ENCODE measurements around the gene APBA2. TPM values are rescaled to one million over a fixed set of nuclear protein-coding genes. Genes with fewer than 3 reads are reported as not detected.

The APBA2 gene
- polyA plus RNA-seq, 1 donor: 3.5 TPM

DNA sequence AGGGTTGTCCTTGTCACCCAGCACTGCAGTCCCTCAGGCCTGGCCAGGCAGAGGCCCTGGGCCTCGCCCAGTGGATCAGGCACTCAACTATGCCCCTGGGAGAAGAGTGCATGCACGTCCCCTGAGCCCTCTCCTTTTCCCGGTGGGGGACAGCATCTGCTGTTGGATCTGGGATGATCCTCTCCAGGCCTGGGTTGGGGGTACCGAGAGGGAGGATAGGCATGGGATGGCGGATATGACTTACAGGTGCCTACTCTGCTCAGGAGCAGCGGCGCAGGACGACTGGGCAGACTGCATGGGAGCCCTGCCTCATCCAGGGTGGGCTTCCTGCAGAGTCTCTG lies 9.0 kb upstream of the APBA2 start:
- no peaks in the 10 kb centered on the region for H3K9me3 ChIP-seq (ENCODE audit: control insufficient read depth, low read depth, low read length)
- H3K4me3 ChIP-seq (ENCODE audit: low read length): no peak overlapping the region
- no peaks in the 10 kb centered on the region for H3K36me3 ChIP-seq (ENCODE audit: control insufficient read depth, insufficient read depth, low read length)
- no CpG with 5 or more reads among the region's 8 CpGs for WGBS (ENCODE audit: insufficient coverage, low lambda C conversion rate)
- no peak for DNase-seq
- no peaks in the 10 kb centered on the region for H3K4me1 ChIP-seq (ENCODE audit: control insufficient read depth, insufficient read depth, low read length)
- H3K27ac ChIP-seq (ENCODE audit: low read length): no peak overlapping the region
- H3K27me3 ChIP-seq (ENCODE audit: control insufficient read depth, insufficient read depth, low read length): no peaks in the 10 kb centered on the region

DNA sequence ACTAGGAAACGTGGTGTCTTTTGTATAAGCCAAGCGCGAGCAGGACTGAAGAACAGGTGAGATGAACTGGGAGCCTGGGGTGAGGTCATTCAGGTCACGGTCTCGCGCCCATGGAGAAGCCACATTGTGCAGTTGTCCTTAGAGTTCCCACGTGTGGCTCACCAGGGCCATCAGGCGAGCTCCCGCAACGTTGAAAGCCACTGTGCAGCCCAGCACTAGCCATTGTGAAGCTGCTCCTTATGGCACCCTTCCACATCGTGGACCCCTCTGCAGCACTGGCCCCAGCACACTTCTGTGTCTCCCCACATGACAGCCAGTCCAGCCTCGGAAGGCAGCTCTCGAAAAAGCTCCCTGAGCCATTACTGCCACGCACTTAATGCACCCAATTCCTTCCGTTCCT lies 7.6 kb upstream of the APBA2 start:
- no peaks in the 10 kb centered on the region for H3K4me1 ChIP-seq (ENCODE audit: control insufficient read depth, insufficient read depth, low read length)
- no peak for DNase-seq
- no peaks in the 10 kb centered on the region for H3K36me3 ChIP-seq (ENCODE audit: control insufficient read depth, insufficient read depth, low read length)
- no peaks in the 10 kb centered on the region for H3K9me3 ChIP-seq (ENCODE audit: control insufficient read depth, low read depth, low read length)
- no peak overlapping the region for H3K4me3 ChIP-seq (ENCODE audit: low read length)
- no peaks in the 10 kb centered on the region for H3K27me3 ChIP-seq (ENCODE audit: control insufficient read depth, insufficient read depth, low read length)
- no peak overlapping the region for H3K27ac ChIP-seq (ENCODE audit: low read length)
- no CpG with 5 or more reads among the region's 15 CpGs for WGBS (ENCODE audit: insufficient coverage, low lambda C conversion rate)

DNA sequence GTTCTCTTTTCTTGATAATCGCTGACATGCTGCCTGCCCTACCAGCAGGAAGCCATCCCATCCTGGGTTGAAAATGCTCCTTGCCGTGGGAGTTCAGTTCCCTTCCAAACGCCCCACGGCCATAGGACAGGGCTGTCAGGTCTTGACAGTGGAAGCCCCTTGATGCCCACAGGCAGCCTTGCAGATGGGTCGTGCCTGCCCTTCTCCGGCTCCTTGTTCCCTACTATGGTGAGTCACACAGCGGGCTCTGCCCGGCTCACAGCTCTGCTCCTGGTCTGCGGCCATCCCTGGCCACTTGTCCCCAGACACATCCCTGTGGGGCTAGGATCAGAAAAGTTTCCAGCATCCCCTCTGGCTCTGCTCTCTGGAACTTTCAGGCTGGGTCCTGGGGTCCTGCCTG lies 6.2 kb upstream of the APBA2 start:
- no peak overlapping the region for H3K4me3 ChIP-seq (ENCODE audit: low read length)
- H3K36me3 ChIP-seq (ENCODE audit: control insufficient read depth, insufficient read depth, low read length): no peaks in the 10 kb centered on the region
- no peaks in the 10 kb centered on the region for H3K4me1 ChIP-seq (ENCODE audit: control insufficient read depth, insufficient read depth, low read length)
- H3K27me3 ChIP-seq (ENCODE audit: control insufficient read depth, insufficient read depth, low read length): peaks cover 2% of the 10 kb centered on the region
- no peaks in the 10 kb centered on the region for H3K9me3 ChIP-seq (ENCODE audit: control insufficient read depth, low read depth, low read length)
- no CpG with 5 or more reads among the region's 9 CpGs for WGBS (ENCODE audit: insufficient coverage, low lambda C conversion rate)
- no peak for DNase-seq
- no peak overlapping the region for H3K27ac ChIP-seq (ENCODE audit: low read length)

DNA sequence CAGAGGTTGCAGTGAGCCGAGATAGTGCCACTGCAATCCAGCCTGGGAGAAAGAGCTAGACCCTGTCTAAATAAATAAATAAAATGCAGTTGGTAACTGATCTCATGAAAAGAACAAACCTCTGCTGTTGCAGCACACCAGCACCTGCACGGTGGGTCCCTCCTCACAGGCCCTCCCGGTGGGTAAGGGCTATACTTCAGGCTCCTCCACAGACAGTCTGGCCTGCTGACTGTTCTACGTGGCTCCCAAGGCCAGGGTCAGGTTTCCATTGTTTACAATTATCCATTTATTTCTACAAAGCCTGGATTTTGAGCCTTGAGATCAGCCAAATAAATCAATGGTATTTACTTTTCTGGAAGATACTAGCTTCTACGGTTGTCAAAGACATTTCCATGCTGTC lies 5.1 kb upstream of the APBA2 start:
- WGBS (ENCODE audit: insufficient coverage, low lambda C conversion rate): no CpG with 5 or more reads among the region's 5 CpGs
- H3K27ac ChIP-seq (ENCODE audit: low read length): no peak overlapping the region

DNA sequence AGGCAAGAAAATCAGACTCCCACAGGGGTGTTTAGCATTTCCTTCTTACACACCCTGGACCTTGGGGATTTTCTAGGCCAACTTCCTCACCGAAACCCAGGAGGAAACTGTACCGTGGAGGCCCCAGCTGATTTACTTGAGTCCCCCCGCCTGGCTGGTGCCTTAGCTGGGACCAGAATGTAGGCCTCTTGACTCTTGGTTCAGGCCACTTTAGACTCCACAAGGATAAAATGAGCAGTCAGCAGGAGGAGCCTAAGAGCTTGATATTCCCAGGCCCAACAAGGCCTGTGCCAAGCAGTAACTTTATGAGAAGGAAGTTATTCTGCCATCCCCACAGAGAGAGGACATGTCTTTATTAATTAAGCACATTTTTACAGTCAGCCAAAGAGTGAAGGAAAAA lies 4.6 kb upstream of the APBA2 start:
- H3K27me3 ChIP-seq (ENCODE audit: control insufficient read depth, insufficient read depth, low read length): peaks cover 12% of the 10 kb centered on the region
- no peak for DNase-seq
- no peak overlapping the region for H3K4me3 ChIP-seq (ENCODE audit: low read length)
- WGBS (ENCODE audit: insufficient coverage, low lambda C conversion rate): no CpG with 5 or more reads among the region's 3 CpGs
- H3K4me1 ChIP-seq (ENCODE audit: control insufficient read depth, insufficient read depth, low read length): no peaks in the 10 kb centered on the region
- H3K27ac ChIP-seq (ENCODE audit: low read length): no peak overlapping the region
- H3K9me3 ChIP-seq (ENCODE audit: control insufficient read depth, low read depth, low read length): no peaks in the 10 kb centered on the region
- H3K36me3 ChIP-seq (ENCODE audit: control insufficient read depth, insufficient read depth, low read length): no peaks in the 10 kb centered on the region

More for the DNA sequence above, 5.1 kb upstream of the APBA2 start:
- H3K27me3 ChIP-seq (ENCODE audit: control insufficient read depth, insufficient read depth, low read length): peaks cover 12% of the 10 kb centered on the region
- H3K4me3 ChIP-seq (ENCODE audit: low read length): no peak overlapping the region
- H3K4me1 ChIP-seq (ENCODE audit: control insufficient read depth, insufficient read depth, low read length): no peaks in the 10 kb centered on the region
- DNase-seq: no peak
- no peaks in the 10 kb centered on the region for H3K36me3 ChIP-seq (ENCODE audit: control insufficient read depth, insufficient read depth, low read length)
- H3K9me3 ChIP-seq (ENCODE audit: control insufficient read depth, low read depth, low read length): no peaks in the 10 kb centered on the region

DNA sequence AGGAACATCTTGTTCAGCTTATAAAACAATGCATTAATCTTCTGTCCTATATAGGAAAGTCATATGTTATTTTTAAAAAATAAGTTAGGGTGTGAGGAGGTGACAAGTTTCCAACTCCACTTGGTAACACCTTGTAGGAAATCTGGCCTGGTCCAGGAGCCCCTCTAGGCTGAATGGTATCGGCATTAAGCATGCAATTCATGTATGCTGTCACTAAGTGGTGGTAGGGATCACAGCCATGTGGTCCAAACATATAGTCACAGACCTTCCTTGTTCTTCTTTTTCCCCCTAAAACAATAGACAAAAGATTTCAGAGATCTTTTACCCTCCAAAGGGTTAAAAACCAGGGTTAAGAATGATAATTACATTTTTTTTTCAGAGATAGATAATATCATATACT lies 4.2 kb upstream of the APBA2 start:
- WGBS (ENCODE audit: insufficient coverage, low lambda C conversion rate): no CpG with 5 or more reads among the region's 1 CpG
- no peak for DNase-seq
- no peak overlapping the region for H3K27ac ChIP-seq (ENCODE audit: low read length)
- no peaks in the 10 kb centered on the region for H3K4me1 ChIP-seq (ENCODE audit: control insufficient read depth, insufficient read depth, low read length)
- H3K27me3 ChIP-seq (ENCODE audit: control insufficient read depth, insufficient read depth, low read length): peaks cover 14% of the 10 kb centered on the region
- no peak overlapping the region for H3K4me3 ChIP-seq (ENCODE audit: low read length)
- no peaks in the 10 kb centered on the region for H3K9me3 ChIP-seq (ENCODE audit: control insufficient read depth, low read depth, low read length)
- H3K36me3 ChIP-seq (ENCODE audit: control insufficient read depth, insufficient read depth, low read length): no peaks in the 10 kb centered on the region

DNA sequence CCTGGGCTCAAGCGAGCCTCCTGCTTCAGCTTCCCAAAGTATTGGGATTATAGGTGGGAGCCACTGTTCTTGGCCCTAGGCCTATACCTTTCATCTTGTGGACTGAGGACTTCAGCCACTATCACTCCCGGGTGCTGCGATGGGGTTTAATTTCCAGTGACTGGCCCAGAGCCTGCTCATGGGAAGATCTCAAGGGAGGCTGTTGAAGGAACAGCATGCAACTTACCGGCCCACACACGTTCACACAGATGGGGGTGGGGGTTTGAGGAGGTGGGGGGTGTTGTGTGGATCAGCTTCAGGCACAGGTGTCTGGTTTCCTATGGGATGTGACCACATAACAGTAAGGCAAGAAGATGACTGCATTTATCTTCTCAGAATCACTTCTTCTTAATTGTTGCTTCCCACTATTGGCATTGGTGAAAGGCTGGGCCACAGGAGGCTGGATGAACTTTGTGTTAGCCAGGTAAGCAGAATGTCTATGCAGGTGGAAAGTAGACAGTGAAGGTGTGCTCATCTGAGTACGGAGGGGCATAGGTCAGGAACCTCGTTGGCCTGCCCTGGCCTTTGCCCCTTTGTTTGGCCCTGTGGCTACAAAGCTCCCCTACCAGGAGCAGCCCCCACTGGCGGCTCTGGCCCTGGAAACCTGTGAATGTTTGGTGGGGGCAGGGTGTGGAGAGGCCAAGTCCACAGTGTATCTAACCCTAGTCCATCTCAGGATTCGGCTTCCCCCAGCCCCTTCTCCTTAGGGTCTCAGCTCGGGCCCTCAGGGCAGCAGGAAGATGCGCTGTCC lies 1.4 kb upstream of the APBA2 start:
- peaks cover 3% of the 10 kb centered on the region for H3K9me3 ChIP-seq (ENCODE audit: control insufficient read depth, low read depth, low read length)
- no peak overlapping the region for H3K4me3 ChIP-seq (ENCODE audit: low read length)
- no peaks in the 10 kb centered on the region for H3K4me1 ChIP-seq (ENCODE audit: control insufficient read depth, insufficient read depth, low read length)
- H3K27me3 ChIP-seq (ENCODE audit: control insufficient read depth, insufficient read depth, low read length): peaks cover 26% of the 10 kb centered on the region
- WGBS (ENCODE audit: insufficient coverage, low lambda C conversion rate): 90% methylated on average over 2 of the region's 11 CpGs
- DNase-seq: no peak
- no peak overlapping the region for H3K27ac ChIP-seq (ENCODE audit: low read length)
- no peaks in the 10 kb centered on the region for H3K36me3 ChIP-seq (ENCODE audit: control insufficient read depth, insufficient read depth, low read length)

DNA sequence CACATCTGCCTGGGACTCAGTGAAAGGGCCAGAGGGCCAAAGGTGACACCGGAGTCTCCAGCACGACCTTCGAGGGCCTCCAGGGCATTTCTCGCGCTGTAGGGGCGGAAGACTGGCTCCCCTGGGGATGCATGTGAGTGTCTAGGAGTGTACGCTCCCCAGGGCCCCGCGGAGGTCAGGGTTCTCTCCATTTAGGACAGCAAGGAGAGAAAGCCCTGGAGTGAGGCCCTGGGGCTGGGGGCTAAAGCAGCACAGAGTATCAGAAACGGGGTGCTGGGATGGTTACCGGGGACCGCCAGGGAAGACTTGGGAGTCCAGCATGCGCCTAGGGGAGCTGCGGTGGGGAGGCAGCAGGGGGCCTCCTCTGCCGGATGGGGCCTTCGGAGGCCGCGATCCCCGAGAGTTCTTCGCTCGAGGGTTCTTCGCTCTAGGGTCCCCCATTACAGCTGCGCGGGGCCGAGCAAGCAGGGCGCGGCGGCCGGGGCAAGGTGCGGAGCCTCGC lies 595 bp upstream of the APBA2 start:
- Histone ChIP-seq H3K4me3 (ENCODE audit: low read length) (peak overlapping the region; percentile 16), H3K27me3 (ENCODE audit: control insufficient read depth, insufficient read depth, low read length) (peaks cover 26% of the 10 kb centered on the region), H3K36me3 (ENCODE audit: control insufficient read depth, insufficient read depth, low read length) (no peaks in the 10 kb centered on the region), H3K27ac (ENCODE audit: low read length) (no peak overlapping the region), H3K9me3 (ENCODE audit: control insufficient read depth, low read depth, low read length) (peaks cover 3% of the 10 kb centered on the region), H3K4me1 (ENCODE audit: control insufficient read depth, insufficient read depth, low read length) (no peaks in the 10 kb centered on the region)
- DNase-seq: no peak
- no CpG with 5 or more reads among the region's 31 CpGs for WGBS (ENCODE audit: insufficient coverage, low lambda C conversion rate)

DNA sequence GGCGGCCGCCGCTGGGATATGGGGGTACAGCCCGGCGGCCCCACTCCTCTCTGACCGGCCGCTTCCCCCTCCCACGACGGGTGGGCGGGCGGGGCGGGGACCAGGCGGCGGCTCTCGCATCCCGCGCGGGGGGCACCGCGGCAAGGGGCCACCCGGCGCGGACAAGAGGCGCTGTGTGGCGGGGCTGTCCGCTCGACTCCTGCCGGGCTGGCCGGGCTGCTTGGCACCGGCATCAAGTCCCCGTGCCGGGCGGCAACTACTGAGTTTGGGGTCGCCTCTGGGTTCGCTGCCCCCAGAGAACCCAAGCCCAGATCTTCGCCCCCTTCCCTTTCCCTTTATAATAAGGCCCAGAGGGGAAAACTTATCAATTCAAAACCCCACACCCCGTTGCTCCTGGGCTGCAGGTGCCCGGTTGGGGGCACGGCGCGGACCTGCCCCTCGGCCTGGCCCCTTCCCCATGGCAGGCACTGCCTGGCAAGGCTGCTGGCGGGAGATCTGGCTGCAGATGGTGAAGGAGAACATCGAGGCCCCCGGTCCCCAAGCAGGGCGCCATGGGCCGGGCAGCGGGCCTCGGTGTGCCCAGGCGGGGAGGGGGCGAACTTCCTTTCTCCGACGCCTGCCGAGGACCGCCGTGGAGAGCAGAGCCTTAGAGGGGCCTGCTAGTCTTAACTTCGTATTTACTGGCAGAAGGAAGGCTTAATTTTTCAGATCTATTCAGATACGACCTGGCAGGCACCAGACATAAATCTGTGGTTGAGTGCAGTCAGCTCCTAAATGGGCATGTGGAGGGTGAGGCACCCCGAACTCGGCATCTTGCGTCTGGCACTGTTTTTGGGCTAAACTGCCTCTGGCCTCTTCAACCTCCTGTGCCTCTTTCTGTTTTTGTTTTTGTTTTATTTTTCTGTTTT lies 911 bp downstream of the APBA2 start:
- no peak for DNase-seq
- WGBS (ENCODE audit: insufficient coverage, low lambda C conversion rate): no CpG with 5 or more reads among the region's 61 CpGs
- Histone ChIP-seq H3K27ac (ENCODE audit: low read length) (no peak overlapping the region), H3K27me3 (ENCODE audit: control insufficient read depth, insufficient read depth, low read length) (peaks cover 26% of the 10 kb centered on the region), H3K36me3 (ENCODE audit: control insufficient read depth, insufficient read depth, low read length) (no peaks in the 10 kb centered on the region), H3K4me1 (ENCODE audit: control insufficient read depth, insufficient read depth, low read length) (no peaks in the 10 kb centered on the region), H3K9me3 (ENCODE audit: control insufficient read depth, low read depth, low read length) (peaks cover 3% of the 10 kb centered on the region), H3K4me3 (ENCODE audit: low read length) (peak overlapping the region; percentile 24)

DNA sequence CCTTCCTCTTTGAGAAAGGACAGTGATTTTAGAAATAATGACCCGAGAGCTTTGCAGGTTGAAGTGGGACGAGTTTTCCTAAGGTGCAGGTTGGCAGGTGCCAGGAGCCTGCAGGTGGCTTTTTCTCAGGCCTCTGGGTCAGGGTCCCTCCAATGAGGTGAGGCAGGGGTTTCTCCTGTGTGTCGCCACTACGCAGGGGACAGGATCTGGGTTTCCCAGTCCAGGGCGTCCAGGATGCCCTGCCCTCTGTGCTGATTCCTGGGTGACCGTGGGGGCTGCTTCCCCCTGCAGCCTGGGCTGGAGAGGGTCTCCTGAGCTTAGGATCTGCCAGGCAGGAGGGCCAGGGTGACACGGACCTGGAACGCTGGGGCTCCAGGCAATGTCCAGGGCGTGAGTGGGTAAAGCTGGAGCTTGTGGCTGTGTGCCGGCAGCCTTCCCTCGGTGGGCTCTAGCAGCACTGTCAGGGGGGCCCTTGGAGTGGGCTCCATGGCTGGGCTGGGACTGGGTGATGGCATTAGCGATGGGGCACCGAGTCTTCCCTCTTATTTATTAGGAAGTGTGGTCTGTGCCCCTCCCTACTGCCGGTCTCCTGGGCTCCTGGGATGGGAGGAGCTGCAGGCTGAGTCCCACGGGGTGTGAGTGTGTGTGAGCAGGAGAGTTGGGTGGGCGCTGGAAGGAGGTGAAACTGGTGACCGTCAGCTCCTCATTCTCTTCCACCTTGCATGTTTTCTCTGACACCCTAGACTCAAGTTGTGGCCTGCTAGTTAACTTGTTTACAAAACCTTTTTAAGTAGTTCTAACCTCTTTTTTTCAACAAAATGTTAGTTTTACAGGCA lies 1.8 kb downstream of the APBA2 start:
- no peaks in the 10 kb centered on the region for H3K36me3 ChIP-seq (ENCODE audit: control insufficient read depth, insufficient read depth, low read length)
- no CpG with 5 or more reads among the region's 17 CpGs for WGBS (ENCODE audit: insufficient coverage, low lambda C conversion rate)
- no peak overlapping the region for H3K4me3 ChIP-seq (ENCODE audit: low read length)
- no peak for DNase-seq
- peaks cover 3% of the 10 kb centered on the region for H3K9me3 ChIP-seq (ENCODE audit: control insufficient read depth, low read depth, low read length)
- no peaks in the 10 kb centered on the region for H3K4me1 ChIP-seq (ENCODE audit: control insufficient read depth, insufficient read depth, low read length)
- H3K27me3 ChIP-seq (ENCODE audit: control insufficient read depth, insufficient read depth, low read length): peaks cover 26% of the 10 kb centered on the region
- H3K27ac ChIP-seq (ENCODE audit: low read length): no peak overlapping the region
